Neuronal stem cell (in vitro differentiated cells): ENCODE measurements around the gene MILR1. TPM values are rescaled to one million over a fixed set of nuclear protein-coding genes. Genes with fewer than 3 reads are reported as not detected.

Experiments used
- DNase-seq: peaks from one replicate; pipeline ENCODE4 v3.0.0-alpha.2; 2013; ENCODE audit warnings: low spot score
- H2AFZ ChIP-seq: one replicate; pipeline ENCODE4 v1.6.1; 2013; ENCODE audit warnings: mild to moderate bottlenecking, low read length, inconsistent platforms
- H2AK5ac ChIP-seq: 2 replicates; pipeline ENCODE4 v1.6.1; 2013; ENCODE audit warnings: low read depth, mild to moderate bottlenecking, inconsistent platforms, low read length, moderate library complexity, mixed read lengths
- H2BK120ac ChIP-seq: 2 replicates; pipeline ENCODE4 v1.6.1; 2013; ENCODE audit warnings: low read depth, mild to moderate bottlenecking, inconsistent platforms, low read length, moderate library complexity, mixed read lengths
- H2BK12ac ChIP-seq: one replicate; pipeline ENCODE4 v1.6.1; 2013; ENCODE audit warnings: low read length, inconsistent platforms
- H2BK15ac ChIP-seq: 2 replicates; pipeline ENCODE4 v1.6.1; 2013; ENCODE audit warnings: mild to moderate bottlenecking, low read length, inconsistent platforms, mixed read lengths
- H2BK5ac ChIP-seq: one replicate; pipeline ENCODE4 v1.6.1; 2013; ENCODE audit warnings: inconsistent platforms, mild to moderate bottlenecking, low read length, moderate library complexity
- H3K14ac ChIP-seq: one replicate; pipeline ENCODE4 v1.6.1; 2013; ENCODE audit warnings: low read length, inconsistent platforms
- H3K18ac ChIP-seq: 2 replicates; pipeline ENCODE4 v1.6.1; 2013; ENCODE audit warnings: low read length, inconsistent platforms
- H3K23ac ChIP-seq: 2 replicates; pipeline ENCODE4 v1.6.1; 2013; ENCODE audit warnings: low read depth, mild to moderate bottlenecking, mixed read lengths, low read length, inconsistent platforms; ENCODE audit not compliant: poor library complexity
- H3K27ac ChIP-seq: replicated peaks from 3 replicates; pipeline ENCODE4 v1.5.1; 2013; ENCODE audit warnings: low read length, inconsistent platforms
- H3K27me3 ChIP-seq, 3 experiments: 2 replicates each; pipeline ENCODE4 v1.6.1; 2013; ENCODE audit warnings: low read length in 3 of 3, mild to moderate bottlenecking in 2 of 3, inconsistent platforms in 1 of 3, low read depth in 1 of 3, mixed read lengths in 1 of 3, moderate library complexity in 1 of 3; ENCODE audit not compliant: control insufficient read depth in 3 of 3, insufficient read depth in 3 of 3
- H3K36me3 ChIP-seq, 2 donors: replicated peaks in 1 of 2; 2 replicates each; pipeline ENCODE4 v1.6.1; 2013; ENCODE audit warnings: low read length in 2 of 2; ENCODE audit not compliant: control insufficient read depth in 2 of 2, insufficient read depth in 2 of 2
- H3K4ac ChIP-seq: 2 replicates; pipeline ENCODE4 v1.6.1; 2013; ENCODE audit warnings: inconsistent platforms, mild to moderate bottlenecking, low read length, moderate library complexity
- H3K4me1 ChIP-seq, 2 donors: 1 replicate in 1 of 2; 2 replicates in 1 of 2; pipeline ENCODE4 v1.6.1; 2013; ENCODE audit warnings: low read length in 2 of 2, low read depth in 1 of 2; ENCODE audit not compliant: control insufficient read depth in 2 of 2, insufficient read depth in 1 of 2
- H3K4me2 ChIP-seq: one replicate; pipeline ENCODE4 v1.6.1; 2013; ENCODE audit warnings: mild to moderate bottlenecking, low read length, inconsistent platforms; ENCODE audit not compliant: insufficient read depth, poor library complexity, severe bottlenecking
- H3K4me3 ChIP-seq, 2 donors: 2 replicates each; pipeline ENCODE4 v1.5.1; 2013; ENCODE audit warnings: low read length in 2 of 2, mild to moderate bottlenecking in 2 of 2, inconsistent platforms in 1 of 2, moderate library complexity in 1 of 2
- H3K79me1 ChIP-seq: one replicate; pipeline ENCODE4 v1.6.1; 2013; ENCODE audit warnings: low read depth, mild to moderate bottlenecking, inconsistent platforms, low read length, moderate library complexity
- H3K9ac ChIP-seq: one replicate; pipeline ENCODE4 v1.6.1; 2013; ENCODE audit warnings: mild to moderate bottlenecking, low read depth, low read length, inconsistent platforms; ENCODE audit not compliant: poor library complexity
- H3K9me3 ChIP-seq, 2 donors: replicated peaks in 1 of 2; 2 replicates each; pipeline versions ENCODE3 to v1.6.1; 2013; ENCODE audit warnings: low read length in 2 of 2, mild to moderate bottlenecking in 2 of 2, inconsistent platforms in 1 of 2, low read depth in 1 of 2, mixed read lengths in 1 of 2, moderate library complexity in 1 of 2; ENCODE audit not compliant: control insufficient read depth in 2 of 2, insufficient read depth in 1 of 2
- H4K8ac ChIP-seq: one replicate; pipeline ENCODE4 v1.6.1; 2013; ENCODE audit warnings: low read depth, mild to moderate bottlenecking, inconsistent platforms, low read length, moderate library complexity
- H4K91ac ChIP-seq: one replicate; pipeline ENCODE4 v1.6.1; 2013; ENCODE audit warnings: low read length, low read depth, mild to moderate bottlenecking, inconsistent platforms; ENCODE audit not compliant: poor library complexity
- WGBS, 2 donors: extraction: QIAGEN DNeasy Blood & Tissue Kit; methylation state at CpG; one replicate each; pipeline ENCODE4 v1.1.7; 2013; ENCODE audit warnings: missing lambda C conversion rate in 2 of 2, mixed read lengths in 1 of 2; ENCODE audit not compliant: insufficient read length in 2 of 2, insufficient replicate concordance in 1 of 2; ENCODE audit errors: extremely low coverage in 2 of 2; 5-methylcytosine and 5-hydroxymethylcytosine counted together
- small RNA-seq: library from polyadenylated mRNA; stranded (forward); fragments of <200 nt; extraction: miRNeasy Mini kit (QIAGEN cat#:217004); gene quantifications from one replicate; pipeline ENCODE3, GENCODE V24; 2013; ENCODE audit not compliant: insufficient read depth

MILR1 gene

GRCh38 chr17:64515829-64516228, 66.9 kb downstream of the MILR1 start:
- Histone ChIP-seq H3K4me3 (no peak overlapping the region), H3K36me3 (peaks cover 17 to 100% of the 10 kb centered on the region in 2 donors), H3K23ac (no peak overlapping the region), H3K79me1 (peaks cover 2% of the 10 kb centered on the region), H3K14ac (no peak overlapping the region), H3K27ac (no peak overlapping the region), H3K9ac (no peak overlapping the region), H3K9me3 (no peaks in the 10 kb centered on the region), H3K4me1 (no peaks in the 10 kb centered on the region), H3K27me3 (no peaks in the 10 kb centered on the region), H2AFZ (no peak overlapping the region), H3K4me2 (no peak overlapping the region), H3K18ac (no peak overlapping the region), H4K91ac (no peak overlapping the region), H2AK5ac (no peak overlapping the region), H2BK120ac (no peak overlapping the region), H2BK15ac (no peak overlapping the region), H4K8ac (no peak overlapping the region), H2BK12ac (no peak overlapping the region), H2BK5ac (no peak overlapping the region), H3K4ac (no peak overlapping the region)
- WGBS, 2 donors, result no CpG with 5 or more reads among the region's 1 CpG
- no peak for DNase-seq

Small RNAs within 50 kb of the gene (small RNA-seq; reads per million reads assigned to genes)
- gene ATP5MFP4 (not detected), gene MIR1273E (not detected)
